ENCODE data around the gene DNMT1.

The DNMT1 gene

DNA sequence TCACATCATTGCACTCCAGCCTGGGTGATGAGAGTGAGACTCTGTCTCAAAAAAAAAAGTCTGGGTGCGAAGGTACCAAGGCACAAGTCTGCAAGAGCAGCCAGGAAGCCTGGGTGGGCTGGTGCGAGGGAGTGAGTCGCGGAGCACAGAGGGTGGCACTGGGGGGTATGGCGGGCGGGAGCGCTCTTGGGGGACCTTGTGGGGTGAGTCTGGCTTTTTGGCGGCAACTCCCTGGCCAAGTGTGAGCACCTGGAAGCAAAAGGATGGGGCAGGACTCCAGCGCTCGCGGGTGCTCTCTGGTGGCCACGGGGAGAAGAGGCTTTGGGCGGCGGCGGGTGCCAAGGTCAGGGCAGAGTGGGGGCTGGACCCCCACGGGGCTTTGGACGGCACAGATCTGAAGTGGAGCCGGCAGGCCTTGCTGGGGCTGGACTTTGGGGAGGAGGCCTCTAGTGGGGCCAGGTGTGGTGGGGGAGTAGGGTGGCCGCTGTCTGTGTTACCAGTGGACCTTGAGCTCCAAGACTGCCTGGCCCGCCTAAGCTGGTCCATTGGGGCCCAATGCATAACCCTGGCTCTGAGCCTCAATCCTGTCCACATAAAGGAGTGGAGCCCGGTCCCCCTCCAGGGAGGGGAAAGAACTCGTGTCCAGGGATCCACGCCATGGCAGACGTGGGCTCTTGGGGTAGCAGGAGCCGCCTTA, 81.7 kb downstream of the DNMT1 start:
- no peaks in the 10 kb centered on the region for H3K9me3 ChIP-seq (ENCODE audit: control insufficient read depth, insufficient read depth, low read depth, low read length)
- H3K27me3 ChIP-seq (ENCODE audit: control insufficient read depth, insufficient read depth, low read length) = no peaks in the 10 kb centered on the region
- H3K27ac ChIP-seq (ENCODE audit: low read depth, low read length) = no peak overlapping the region
- H3K36me3 ChIP-seq (ENCODE audit: control insufficient read depth, insufficient read depth, low read length) = peaks cover 80% of the 10 kb centered on the region
- no peak overlapping the region for H3K9ac ChIP-seq (ENCODE audit: low read length)
- no peaks in the 10 kb centered on the region; the same call in 1 of the 2 replicates for H3K4me1 ChIP-seq (ENCODE audit: control insufficient read depth, insufficient read depth, low read length)
- H3K4me3 ChIP-seq (ENCODE audit: low read depth, low read length) = no peak overlapping the region

GRCh38 chr19:10112037-10112761, 82.6 kb downstream of the DNMT1 start:
- H3K9me3 ChIP-seq (ENCODE audit: control insufficient read depth, insufficient read depth, low read depth, low read length) = no peaks in the 10 kb centered on the region
- H3K27ac ChIP-seq (ENCODE audit: low read depth, low read length) = no peak overlapping the region
- peaks cover 1% of the 10 kb centered on the region; the same call in 1 of the 2 replicates for H3K4me1 ChIP-seq (ENCODE audit: control insufficient read depth, insufficient read depth, low read length)
- peaks cover 81% of the 10 kb centered on the region for H3K36me3 ChIP-seq (ENCODE audit: control insufficient read depth, insufficient read depth, low read length)
- H3K27me3 ChIP-seq (ENCODE audit: control insufficient read depth, insufficient read depth, low read length) = no peaks in the 10 kb centered on the region
- no peak overlapping the region for H3K4me3 ChIP-seq (ENCODE audit: low read depth, low read length)
- no peak overlapping the region for H3K9ac ChIP-seq (ENCODE audit: low read length)

GRCh38 chr19:10111405-10111811, 83.3 kb downstream of the DNMT1 start, which contains the start of gene P2RY11:
P2RY11 (plus strand) TSS chr19:10111693; CDS start chr19:10111722, 29 bp downstream.
- Histone ChIP-seq H3K27me3 (ENCODE audit: control insufficient read depth, insufficient read depth, low read length) (no peaks in the 10 kb centered on the region), H3K4me1 (ENCODE audit: control insufficient read depth, insufficient read depth, low read length) (peaks cover 4% of the 10 kb centered on the region; the same call in 1 of the 2 replicates), H3K9me3 (ENCODE audit: control insufficient read depth, insufficient read depth, low read depth, low read length) (no peaks in the 10 kb centered on the region), H3K9ac (ENCODE audit: low read length) (no peak within 1 kb of the TSS), H3K27ac (ENCODE audit: low read depth, low read length) (no peak within 1 kb of the TSS), H3K4me3 (ENCODE audit: low read depth, low read length) (no peak within 1 kb of the TSS), H3K36me3 (ENCODE audit: control insufficient read depth, insufficient read depth, low read length) (peaks cover 74% of the 10 kb centered on the region)

DNA sequence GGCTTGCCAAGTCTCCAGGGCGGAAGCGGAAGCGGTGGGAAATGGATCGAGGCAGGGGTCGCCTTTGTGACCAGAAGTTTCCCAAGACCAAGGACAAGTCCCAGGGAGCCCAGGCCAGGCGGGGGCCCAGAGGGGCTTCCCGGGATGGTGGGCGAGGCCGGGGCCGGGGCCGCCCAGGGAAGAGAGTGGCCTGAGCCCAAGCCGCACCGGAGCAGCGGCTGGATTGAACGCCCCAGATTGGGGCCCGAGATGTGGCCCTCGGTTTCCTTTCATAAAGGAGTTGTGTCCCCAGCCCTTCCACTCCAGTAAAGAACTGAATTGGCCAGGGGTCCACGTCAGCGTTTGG, 83.8 kb downstream of the DNMT1 start:
- Histone ChIP-seq H3K9ac (ENCODE audit: low read length) (no peak overlapping the region), H3K4me1 (ENCODE audit: control insufficient read depth, insufficient read depth, low read length) (peaks cover 4% of the 10 kb centered on the region; the same call in 1 of the 2 replicates), H3K9me3 (ENCODE audit: control insufficient read depth, insufficient read depth, low read depth, low read length) (no peaks in the 10 kb centered on the region), H3K27ac (ENCODE audit: low read depth, low read length) (no peak overlapping the region), H3K36me3 (ENCODE audit: control insufficient read depth, insufficient read depth, low read length) (peaks cover 70% of the 10 kb centered on the region), H3K4me3 (ENCODE audit: low read depth, low read length) (no peak overlapping the region), H3K27me3 (ENCODE audit: control insufficient read depth, insufficient read depth, low read length) (no peaks in the 10 kb centered on the region)

DNA sequence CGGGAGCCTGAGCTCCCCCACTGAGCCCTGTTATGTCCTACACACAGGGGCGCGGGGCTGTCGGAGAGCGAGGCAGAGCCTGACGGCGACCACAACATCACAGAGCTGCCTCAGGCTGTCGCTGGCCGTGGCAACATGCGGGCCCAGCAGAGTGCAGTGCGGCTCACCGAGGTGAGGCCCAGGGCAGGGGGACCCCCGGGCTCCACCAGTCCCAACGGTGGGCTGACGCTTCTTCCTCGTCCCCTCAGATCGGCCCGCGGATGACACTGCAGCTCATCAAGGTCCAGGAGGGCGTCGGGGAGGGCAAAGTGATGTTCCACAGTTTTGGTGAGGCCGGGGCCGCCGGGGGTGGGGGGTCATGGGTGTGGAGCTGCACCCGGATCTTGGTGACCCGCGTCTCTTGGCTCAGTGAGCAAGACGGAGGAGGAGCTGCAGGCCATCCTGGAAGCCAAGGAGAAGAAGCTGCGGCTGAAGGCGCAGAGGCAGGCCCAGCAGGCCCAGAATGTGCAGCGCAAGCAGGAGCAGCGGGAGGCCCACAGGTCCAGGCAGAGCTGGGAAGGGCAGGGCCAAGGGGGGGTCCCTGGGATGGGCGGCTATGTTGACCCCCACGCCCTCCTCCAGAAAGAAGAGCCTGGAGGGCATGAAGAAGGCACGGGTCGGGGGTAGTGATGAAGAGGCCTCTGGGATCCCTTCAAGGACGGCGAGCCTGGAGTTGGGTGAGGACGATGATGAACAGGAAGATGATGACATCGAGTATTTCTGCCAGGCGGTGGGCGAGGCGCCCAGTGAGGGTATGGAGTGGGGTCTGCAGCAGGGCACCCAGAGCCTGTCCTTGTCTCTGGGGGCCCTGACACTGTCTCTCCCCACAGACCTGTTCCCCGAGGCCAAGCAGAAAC, 84.4 kb downstream of the DNMT1 start:
- Histone ChIP-seq H3K9me3 (ENCODE audit: control insufficient read depth, insufficient read depth, low read depth, low read length) (no peaks in the 10 kb centered on the region), H3K4me1 (ENCODE audit: control insufficient read depth, insufficient read depth, low read length) (peaks cover 4% of the 10 kb centered on the region; the same call in 1 of the 2 replicates), H3K9ac (ENCODE audit: low read length) (no peak overlapping the region), H3K27ac (ENCODE audit: low read depth, low read length) (no peak overlapping the region), H3K4me3 (ENCODE audit: low read depth, low read length) (no peak overlapping the region), H3K27me3 (ENCODE audit: control insufficient read depth, insufficient read depth, low read length) (no peaks in the 10 kb centered on the region), H3K36me3 (ENCODE audit: control insufficient read depth, insufficient read depth, low read length) (peaks cover 63% of the 10 kb centered on the region)

DNA sequence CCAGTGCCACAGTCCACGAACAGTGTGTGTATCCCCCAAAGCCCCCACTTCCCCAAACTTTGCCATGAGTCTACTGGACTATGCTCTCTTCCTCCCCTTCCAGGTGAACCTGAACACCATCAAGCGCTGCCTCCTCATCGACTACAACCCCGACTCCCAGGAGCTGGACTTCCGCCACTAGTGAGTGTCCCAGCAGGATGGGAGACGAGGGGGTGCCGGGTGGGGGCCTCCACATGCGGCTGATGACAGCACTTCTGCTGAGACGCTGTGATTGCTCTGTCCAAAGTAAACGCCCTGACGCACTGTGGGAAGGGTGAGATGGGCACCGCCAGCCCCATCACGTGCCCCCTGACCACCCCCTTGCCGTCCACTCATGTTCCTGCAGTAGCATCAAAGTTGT, 85.2 kb downstream of the DNMT1 start:
- Histone ChIP-seq H3K4me3 (ENCODE audit: low read depth, low read length) (no peak overlapping the region), H3K36me3 (ENCODE audit: control insufficient read depth, insufficient read depth, low read length) (peaks cover 55% of the 10 kb centered on the region), H3K9me3 (ENCODE audit: control insufficient read depth, insufficient read depth, low read depth, low read length) (no peaks in the 10 kb centered on the region), H3K4me1 (ENCODE audit: control insufficient read depth, insufficient read depth, low read length) (peaks cover 4% of the 10 kb centered on the region; the same call in 1 of the 2 replicates), H3K9ac (ENCODE audit: low read length) (no peak overlapping the region), H3K27ac (ENCODE audit: low read depth, low read length) (no peak overlapping the region), H3K27me3 (ENCODE audit: control insufficient read depth, insufficient read depth, low read length) (no peaks in the 10 kb centered on the region)

- peaks cover 4% of the 10 kb centered on the region; the same call in 1 of the 2 replicates for H3K4me1 ChIP-seq (ENCODE audit: control insufficient read depth, insufficient read depth, low read length)
- no peak overlapping the region for H3K27ac ChIP-seq (ENCODE audit: low read depth, low read length)
- no peaks in the 10 kb centered on the region for H3K27me3 ChIP-seq (ENCODE audit: control insufficient read depth, insufficient read depth, low read length)
- peaks cover 51% of the 10 kb centered on the region for H3K36me3 ChIP-seq (ENCODE audit: control insufficient read depth, insufficient read depth, low read length)
- no peak overlapping the region for H3K9ac ChIP-seq (ENCODE audit: low read length)
- H3K4me3 ChIP-seq (ENCODE audit: low read depth, low read length) = no peak overlapping the region; the same call in 1 of the 2 replicates
- no peaks in the 10 kb centered on the region for H3K9me3 ChIP-seq (ENCODE audit: control insufficient read depth, insufficient read depth, low read depth, low read length)
Observed at GRCh38 chr19:10107817-10108367, 86.9 kb downstream of the DNMT1 start.

GRCh38 chr19:10107254-10107653, 87.5 kb downstream of the DNMT1 start:
- peaks cover 50% of the 10 kb centered on the region for H3K36me3 ChIP-seq (ENCODE audit: control insufficient read depth, insufficient read depth, low read length)
- H3K9me3 ChIP-seq (ENCODE audit: control insufficient read depth, insufficient read depth, low read depth, low read length) = no peaks in the 10 kb centered on the region
- H3K27ac ChIP-seq (ENCODE audit: low read depth, low read length) = peak overlapping the region; percentile 97; the same call in 1 of the 2 replicates
- peaks cover 4% of the 10 kb centered on the region; the same call in 1 of the 2 replicates for H3K4me1 ChIP-seq (ENCODE audit: control insufficient read depth, insufficient read depth, low read length)
- peak overlapping the region; percentile 99 for H3K9ac ChIP-seq (ENCODE audit: low read length)
- H3K4me3 ChIP-seq (ENCODE audit: low read depth, low read length) = peak overlapping the region; percentile 92
- H3K27me3 ChIP-seq (ENCODE audit: control insufficient read depth, insufficient read depth, low read length) = no peaks in the 10 kb centered on the region

DNA sequence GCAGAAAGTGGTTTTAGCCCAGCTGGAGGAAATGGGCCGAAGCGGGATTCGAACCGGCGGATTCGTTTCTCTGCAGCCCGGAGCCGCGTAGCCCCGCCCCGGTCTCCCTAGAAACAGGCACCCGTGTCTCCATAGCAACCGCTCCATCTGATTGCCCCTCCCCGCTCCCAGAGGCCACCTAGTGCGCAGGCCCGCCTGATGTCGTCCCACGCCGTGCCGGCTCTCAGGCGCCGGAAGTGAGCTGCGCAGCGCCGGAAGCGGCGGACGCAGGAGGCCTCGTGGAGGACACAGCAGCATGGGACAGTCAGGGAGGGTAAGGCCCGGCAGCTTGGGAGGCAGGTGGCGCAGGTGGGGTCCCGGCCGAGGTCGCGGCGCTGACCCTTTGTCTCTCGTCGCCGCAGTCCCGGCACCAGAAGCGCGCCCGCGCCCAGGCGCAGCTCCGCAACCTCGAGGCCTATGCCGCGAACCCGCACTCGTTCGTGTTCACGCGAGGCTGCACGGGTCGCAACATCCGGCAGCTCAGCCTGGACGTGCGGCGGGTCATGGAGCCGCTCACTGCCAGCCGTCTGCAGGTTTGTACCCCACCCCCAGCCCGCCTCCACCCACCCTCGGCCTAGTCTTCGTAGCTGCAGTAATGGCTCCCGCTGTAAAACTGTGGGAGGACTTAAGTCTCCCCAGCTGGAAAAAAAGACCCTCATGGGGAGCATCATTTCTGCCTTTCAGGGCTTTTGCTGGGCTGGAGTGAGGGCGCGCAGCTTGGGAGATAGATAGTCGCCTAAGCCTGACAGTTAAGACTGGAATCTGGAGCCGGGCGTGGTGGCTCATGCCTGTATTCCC, 88.4 kb downstream of the DNMT1 start, which contains the start of gene PPAN:
Gene PPAN (plus strand): TSS at position 263 of the 837 bp plus-strand sequence. CDS start 33 bp downstream, at position 296.
- H3K27ac ChIP-seq (ENCODE audit: low read depth, low read length) = peak within 1 kb of the TSS; percentile 97
- H3K4me1 ChIP-seq (ENCODE audit: control insufficient read depth, insufficient read depth, low read length) = peaks cover 4% of the 10 kb centered on the region; the same call in 1 of the 2 replicates
- no peaks in the 10 kb centered on the region for H3K27me3 ChIP-seq (ENCODE audit: control insufficient read depth, insufficient read depth, low read length)
- H3K36me3 ChIP-seq (ENCODE audit: control insufficient read depth, insufficient read depth, low read length) = peaks cover 42% of the 10 kb centered on the region
- H3K9ac ChIP-seq (ENCODE audit: low read length) = peak within 1 kb of the TSS; percentile 99
- H3K9me3 ChIP-seq (ENCODE audit: control insufficient read depth, insufficient read depth, low read depth, low read length) = no peaks in the 10 kb centered on the region
- peak within 1 kb of the TSS; percentile 92 for H3K4me3 ChIP-seq (ENCODE audit: low read depth, low read length)
